WERI-Rb-1 (cell line): ENCODE results near the gene KRTAP10-10.

Experiments
- DNase-seq: peaks from one replicate; pipeline ENCODE4 v3.0.0-alpha.2; 2020
- H3K27ac ChIP-seq: fragments of 250-450 bp; sonication (Bioruptor Pico); 2 replicates; pipeline ENCODE4 v1.5.1; 2020; ENCODE audit warnings: mild to moderate bottlenecking, moderate library complexity
- H3K27me3 ChIP-seq: fragments of 250-450 bp; sonication (Bioruptor Pico); 2 replicates; pipeline ENCODE4 v1.5.1; 2021; ENCODE audit warnings: mild to moderate bottlenecking, low read depth, moderate library complexity; ENCODE audit not compliant: insufficient read depth, severe bottlenecking
- H3K36me3 ChIP-seq: fragments of 250-450 bp; sonication (Bioruptor Pico); 2 replicates; pipeline ENCODE4 v1.5.1; 2020; ENCODE audit warnings: mild to moderate bottlenecking, moderate library complexity
- H3K4me3 ChIP-seq: 2 replicates; pipeline ENCODE4 v1.5.1; 2011; ENCODE audit warnings: low read depth, mild to moderate bottlenecking, control low read depth, low read length
- H3K9me3 ChIP-seq: fragments of 250-450 bp; sonication (Bioruptor Pico); 2 replicates; pipeline ENCODE4 v1.5.1; 2021; ENCODE audit warnings: mild to moderate bottlenecking, moderate library complexity; ENCODE audit not compliant: severe bottlenecking
- CTCF ChIP-seq: IDR thresholded peaks from 2 replicates; pipeline ENCODE4 v1.5.1; 2011; ENCODE audit warnings: low read depth, mild to moderate bottlenecking, control low read depth, inconsistent platforms, low read length

Gene KRTAP10-10

GRCh38 chr21:44612029-44612486 is 25.1 kb upstream of the KRTAP10-10 start, which contains the start of gene KRTAP10-8:
Gene KRTAP10-8, plus strand, starts transcription at chr21:44612079. Its CDS starts 22 bp downstream, at chr21:44612101.
- H3K9me3 ChIP-seq, result peaks cover 21% of the 10 kb centered on the region
- H3K27me3 ChIP-seq, result no peaks in the 10 kb centered on the region
- DNase-seq, result no peak
- TF ChIP-seq CTCF, result no peak
- H3K36me3 ChIP-seq, result no peaks in the 10 kb centered on the region
- no peak within 1 kb of the TSS for H3K27ac ChIP-seq
- no peak within 1 kb of the TSS for H3K4me3 ChIP-seq

GRCh38 chr21:44612669-44613229 is 24.4 kb upstream of the KRTAP10-10 start:
- no peaks in the 10 kb centered on the region for H3K27me3 ChIP-seq
- H3K4me3 ChIP-seq, result no peak overlapping the region
- H3K27ac ChIP-seq, result no peak overlapping the region
- no peak for DNase-seq
- H3K9me3 ChIP-seq, result peaks cover 21% of the 10 kb centered on the region
- no peak for TF ChIP-seq CTCF
- H3K36me3 ChIP-seq, result no peaks in the 10 kb centered on the region

- Histone ChIP-seq H3K27me3 (no peaks in the 10 kb centered on the region), H3K27ac (no peak overlapping the region), H3K36me3 (no peaks in the 10 kb centered on the region), H3K4me3 (no peak overlapping the region), H3K9me3 (peaks cover 21% of the 10 kb centered on the region)
- TF ChIP-seq CTCF, result no peak
- no peak for DNase-seq
Observed at GRCh38 chr21:44613386-44614155, 23.6 kb upstream of the KRTAP10-10 start.

- Histone ChIP-seq H3K4me3 (no peak overlapping the region), H3K9me3 (peaks cover 19% of the 10 kb centered on the region), H3K36me3 (no peaks in the 10 kb centered on the region), H3K27ac (no peak overlapping the region), H3K27me3 (no peaks in the 10 kb centered on the region)
- no peak for DNase-seq
- TF ChIP-seq CTCF, result no peak
Observed at GRCh38 chr21:44614161-44614631, 23.0 kb upstream of the KRTAP10-10 start.

GRCh38 chr21:44614961-44615391 is 22.2 kb upstream of the KRTAP10-10 start:
- Histone ChIP-seq H3K27me3 (no peaks in the 10 kb centered on the region), H3K36me3 (no peaks in the 10 kb centered on the region), H3K27ac (no peak overlapping the region), H3K4me3 (no peak overlapping the region), H3K9me3 (peaks cover 25% of the 10 kb centered on the region)
- no peak for TF ChIP-seq CTCF
- DNase-seq, result no peak
